Gastrocnemius medialis (tissue), 4 donors: ENCODE measurements around the gene ITPR3.

Experiments used
- CTCF ChIP-seq, 5 experiments: fragments of 450-650 bp in 3 of 5; fragments of 200-600 bp in 2 of 5; sonication (generic) in 2 of 5; IDR thresholded peaks in 4 of 5; conservative IDR thresholded peaks in 1 of 5; 1 replicate in 4 of 5; 2 replicates in 1 of 5; pipeline ENCODE4 v1.5.1; 2016 to 2019; ENCODE audit warnings: antibody characterized with exemption in 5 of 5, mild to moderate bottlenecking in 3 of 5, moderate library complexity in 3 of 5
- POLR2A ChIP-seq, 2 donors: fragments of 450-650 bp; IDR thresholded peaks; one replicate each; pipeline ENCODE4 v1.6.1; 2017; ENCODE audit warnings: antibody characterized with exemption in 2 of 2, mild to moderate bottlenecking in 2 of 2, moderate library complexity in 2 of 2

- no peak for TF ChIP-seq CTCF (IDR thresholded peaks at IDR 0.05 in 4 of 5, conservative IDR thresholded peaks at IDR 0.05 in 1 of 5)
- no peak for TF ChIP-seq POLR2A (IDR thresholded peaks at IDR 0.05)
Measured at GRCh38 chr6:33692078-33692759, 71.1 kb downstream of the ITPR3 start.
